ENCODE measurements around the gene NTN1. TPM values are rescaled to one million over a fixed set of nuclear protein-coding genes. Genes with fewer than 3 reads are reported as not detected.

The NTN1 gene
- total RNA-seq, 1 donor from 2014 or later: 1.1 TPM

DNA sequence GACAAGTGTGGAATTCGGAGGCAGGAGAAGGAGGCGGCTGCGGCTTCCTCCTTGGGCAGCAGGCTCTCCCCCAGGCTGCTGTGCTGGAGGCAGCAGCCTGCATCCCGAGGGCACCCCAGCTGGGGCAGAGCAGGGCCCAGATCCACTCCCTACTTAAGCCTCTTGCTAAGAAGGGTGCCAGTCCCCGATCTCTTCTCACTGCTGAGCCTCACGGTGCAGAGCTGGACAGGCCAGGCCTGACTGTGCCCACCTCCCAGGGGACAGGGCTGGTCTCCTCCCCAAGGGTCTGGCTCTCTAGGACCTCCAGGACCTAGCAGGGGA lies 210.8 kb downstream of the NTN1 start:
- no peak overlapping the region for H3K27ac Mint-ChIP-seq

GRCh38 chr17:9232591-9233270 lies 211.4 kb downstream of the NTN1 start:
- TF ChIP-seq, protein P1, sequence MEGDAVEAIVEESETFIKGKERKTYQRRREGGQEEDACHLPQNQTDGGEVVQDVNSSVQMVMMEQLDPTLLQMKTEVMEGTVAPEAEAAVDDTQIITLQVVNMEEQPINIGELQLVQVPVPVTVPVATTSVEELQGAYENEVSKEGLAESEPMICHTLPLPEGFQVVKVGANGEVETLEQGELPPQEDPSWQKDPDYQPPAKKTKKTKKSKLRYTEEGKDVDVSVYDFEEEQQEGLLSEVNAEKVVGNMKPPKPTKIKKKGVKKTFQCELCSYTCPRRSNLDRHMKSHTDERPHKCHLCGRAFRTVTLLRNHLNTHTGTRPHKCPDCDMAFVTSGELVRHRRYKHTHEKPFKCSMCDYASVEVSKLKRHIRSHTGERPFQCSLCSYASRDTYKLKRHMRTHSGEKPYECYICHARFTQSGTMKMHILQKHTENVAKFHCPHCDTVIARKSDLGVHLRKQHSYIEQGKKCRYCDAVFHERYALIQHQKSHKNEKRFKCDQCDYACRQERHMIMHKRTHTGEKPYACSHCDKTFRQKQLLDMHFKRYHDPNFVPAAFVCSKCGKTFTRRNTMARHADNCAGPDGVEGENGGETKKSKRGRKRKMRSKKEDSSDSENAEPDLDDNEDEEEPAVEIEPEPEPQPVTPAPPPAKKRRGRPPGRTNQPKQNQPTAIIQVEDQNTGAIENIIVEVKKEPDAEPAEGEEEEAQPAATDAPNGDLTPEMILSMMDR (IDR thresholded peaks at IDR 0.05): no peak
- intact Hi-C loops (cut with micrococcal nuclease): no loop called here
- no peak for DNase-seq
- POLR2A ChIA-PET: no interaction called here
- Mint-ChIP-seq H3K36me3 (ENCODE audit: low read depth) (no peaks in the 10 kb centered on the region), H3K4me3 (no peak overlapping the region), H3K27ac (no peak overlapping the region), H3K27me3 (peaks cover 7% of the 10 kb centered on the region), H3K9me3 (no peaks in the 10 kb centered on the region), H3K4me1 (no peaks in the 10 kb centered on the region)
- CTCF ChIA-PET: no interaction called here
- ATAC-seq (ENCODE audit: low read depth): no peak

More for the DNA sequence above, 210.8 kb downstream of the NTN1 start:
- ChIA-PET POLR2A (no interaction called here), CTCF (no interaction called here)
- Mint-ChIP-seq H3K9me3 (no peaks in the 10 kb centered on the region), H3K36me3 (ENCODE audit: low read depth) (no peaks in the 10 kb centered on the region), H3K4me1 (no peaks in the 10 kb centered on the region), H3K27me3 (peaks cover 7% of the 10 kb centered on the region), H3K4me3 (no peak overlapping the region)
- intact Hi-C loops (cut with micrococcal nuclease): no loop called here
- DNase-seq (no peak), ATAC-seq (ENCODE audit: low read depth) (no peak)
- TF ChIP-seq, protein P1 (IDR thresholded peaks at IDR 0.05): no peak

DNA sequence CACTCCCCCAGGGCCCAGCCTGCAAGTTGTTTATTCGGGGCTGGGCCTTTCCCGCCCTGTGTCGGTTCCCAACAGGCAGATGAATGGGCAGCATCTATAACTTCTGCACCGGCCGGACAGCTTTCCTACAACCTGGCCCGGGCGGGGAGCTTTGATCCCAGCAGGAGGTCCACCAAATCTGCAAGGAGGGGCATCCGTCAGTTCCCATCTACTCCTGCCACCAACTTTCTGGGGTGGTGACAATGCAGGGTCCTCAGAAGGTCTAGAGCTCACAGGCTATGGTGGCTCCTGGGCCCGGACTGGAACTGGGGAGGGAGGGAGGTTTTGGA lies 211.9 kb downstream of the NTN1 start:
- no peak overlapping the region for H3K4me3 Mint-ChIP-seq
- peaks cover 7% of the 10 kb centered on the region for H3K27me3 Mint-ChIP-seq
- POLR2A ChIA-PET: no interaction called here
- H3K27ac Mint-ChIP-seq: no peak overlapping the region
- CTCF ChIA-PET: no interaction called here
- no peaks in the 10 kb centered on the region for H3K36me3 Mint-ChIP-seq (ENCODE audit: low read depth)
- TF ChIP-seq, protein P1 (IDR thresholded peaks at IDR 0.05): no peak
- DNase-seq (no peak), ATAC-seq (ENCODE audit: low read depth) (no peak)
- intact Hi-C loops (cut with micrococcal nuclease): no loop called here
- H3K4me1 Mint-ChIP-seq: peaks cover 2% of the 10 kb centered on the region
- H3K9me3 Mint-ChIP-seq: no peaks in the 10 kb centered on the region

- Mint-ChIP-seq H3K4me1 (peaks cover 5% of the 10 kb centered on the region), H3K4me3 (no peak overlapping the region), H3K27ac (no peak overlapping the region), H3K36me3 (ENCODE audit: low read depth) (no peaks in the 10 kb centered on the region), H3K9me3 (no peaks in the 10 kb centered on the region), H3K27me3 (peaks cover 7% of the 10 kb centered on the region)
- intact Hi-C loops (cut with micrococcal nuclease): no loop called here
- TF ChIP-seq, protein P1 (IDR thresholded peaks at IDR 0.05): no peak
- DNase-seq: no peak
- CTCF ChIA-PET: no interaction called here
- POLR2A ChIA-PET: no interaction called here
- ATAC-seq (ENCODE audit: low read depth): no peak
Measured at GRCh38 chr17:9233761-9234160, 212.5 kb downstream of the NTN1 start.

GRCh38 chr17:9234389-9234945 lies 213.2 kb downstream of the NTN1 start:
- DNase-seq (no peak), ATAC-seq (ENCODE audit: low read depth) (no peak)
- H3K27ac Mint-ChIP-seq: no peak overlapping the region
- no peaks in the 10 kb centered on the region for H3K9me3 Mint-ChIP-seq
- CTCF ChIA-PET: no interaction called here
- no peaks in the 10 kb centered on the region for H3K36me3 Mint-ChIP-seq (ENCODE audit: low read depth)
- H3K4me3 Mint-ChIP-seq: no peak overlapping the region
- POLR2A ChIA-PET: interaction anchor here (0.8 kb wide), 1 partner anchor 33 kb away, joined by 14 read pairs; no protein-coding TSS in a partner anchor
- H3K27me3 Mint-ChIP-seq: peaks cover 6% of the 10 kb centered on the region
- TF ChIP-seq, protein P1 (IDR thresholded peaks at IDR 0.05): no peak
- peaks cover 12% of the 10 kb centered on the region for H3K4me1 Mint-ChIP-seq
- intact Hi-C loops (cut with micrococcal nuclease): no loop called here
